ENCODE data around the gene MRPL19.

GRCh38 chr2:75598589-75599155 is 47.9 kb upstream of the MRPL19 start:
- TF ChIP-seq POLR2AphosphoS5 (IDR thresholded peaks at IDR 0.05) (no peak), CTCF (IDR thresholded peaks at IDR 0.05) (no peak)
